ACHN (cell line): ENCODE results near the gene SELENOW.
"Not testable (repeated sequence)": the region's sequence is repeated elsewhere in the genome, so short reads cannot be mapped to it uniquely, and the experiment has no call there.

Source experiments
- DNase-seq: peaks from one replicate; pipeline ENCODE4 v3.0.0-alpha.2; 2015
- in situ Hi-C: cut with HindIII; loops from 2 replicates; pipeline ENCODE4 v1.10.0; 2017; ENCODE audit warnings: low sequenced_read_pairs, low pct_ligation_motif_present, low pct_unique_long_range_greater_than_20kb

SELENOW gene

GRCh38 chr19:47755762-47756626, 22.5 kb upstream of the SELENOW start:
- DNase-seq, result no peak
- in situ Hi-C loops, result no loop called here

DNA sequence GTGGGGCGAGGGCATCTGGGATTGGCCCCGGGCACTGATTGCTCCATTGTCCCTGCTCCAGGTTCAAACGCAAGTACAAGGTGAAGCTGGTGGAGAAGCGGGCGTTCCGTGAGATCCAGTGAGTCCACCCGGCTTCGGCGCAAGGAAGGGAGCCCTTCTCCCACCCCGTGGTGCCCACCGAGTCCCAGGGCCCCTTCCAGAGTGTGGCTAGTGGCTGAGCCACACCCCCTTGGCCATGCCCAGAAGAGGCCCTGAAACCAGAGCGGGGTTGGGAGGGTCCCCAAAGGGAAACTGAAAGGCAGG, 21.9 kb upstream of the SELENOW start:
- in situ Hi-C loops, result no loop called here
- DNase-seq, result no peak

DNA sequence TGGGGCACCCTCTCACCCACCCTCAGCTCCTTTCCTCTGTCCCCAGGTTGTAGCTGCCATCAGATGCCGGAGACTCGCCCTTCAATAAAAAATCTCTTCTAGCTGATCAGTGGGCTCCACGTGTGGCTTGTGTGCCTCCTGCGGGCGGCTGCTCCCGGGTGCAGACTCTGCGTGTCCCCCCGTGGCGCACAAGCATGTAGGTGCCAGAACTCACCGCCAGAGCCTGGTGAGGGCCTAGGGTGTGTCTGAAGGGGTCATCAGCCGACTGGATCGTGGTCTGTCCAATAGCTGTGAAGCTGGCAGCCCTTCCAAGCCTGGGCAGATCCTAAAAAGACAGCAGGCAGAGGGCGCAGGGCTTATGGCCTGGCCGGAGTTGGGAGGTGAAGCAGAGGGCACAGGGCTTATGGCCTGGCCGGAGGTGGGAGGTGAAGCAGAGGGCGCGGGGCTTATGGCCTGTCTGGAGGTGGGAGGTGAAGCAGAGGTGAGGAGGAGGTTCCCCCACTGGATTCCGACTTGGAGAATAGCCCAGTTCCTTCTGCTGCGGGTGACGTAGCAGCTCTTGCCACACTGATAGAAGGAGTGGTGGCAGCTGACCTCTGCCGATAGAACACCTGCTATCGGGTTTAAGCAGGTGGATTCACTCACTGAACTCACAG, 21.4 kb upstream of the SELENOW start:
- in situ Hi-C loops, result no loop called here
- DNase-seq, result no peak

DNA sequence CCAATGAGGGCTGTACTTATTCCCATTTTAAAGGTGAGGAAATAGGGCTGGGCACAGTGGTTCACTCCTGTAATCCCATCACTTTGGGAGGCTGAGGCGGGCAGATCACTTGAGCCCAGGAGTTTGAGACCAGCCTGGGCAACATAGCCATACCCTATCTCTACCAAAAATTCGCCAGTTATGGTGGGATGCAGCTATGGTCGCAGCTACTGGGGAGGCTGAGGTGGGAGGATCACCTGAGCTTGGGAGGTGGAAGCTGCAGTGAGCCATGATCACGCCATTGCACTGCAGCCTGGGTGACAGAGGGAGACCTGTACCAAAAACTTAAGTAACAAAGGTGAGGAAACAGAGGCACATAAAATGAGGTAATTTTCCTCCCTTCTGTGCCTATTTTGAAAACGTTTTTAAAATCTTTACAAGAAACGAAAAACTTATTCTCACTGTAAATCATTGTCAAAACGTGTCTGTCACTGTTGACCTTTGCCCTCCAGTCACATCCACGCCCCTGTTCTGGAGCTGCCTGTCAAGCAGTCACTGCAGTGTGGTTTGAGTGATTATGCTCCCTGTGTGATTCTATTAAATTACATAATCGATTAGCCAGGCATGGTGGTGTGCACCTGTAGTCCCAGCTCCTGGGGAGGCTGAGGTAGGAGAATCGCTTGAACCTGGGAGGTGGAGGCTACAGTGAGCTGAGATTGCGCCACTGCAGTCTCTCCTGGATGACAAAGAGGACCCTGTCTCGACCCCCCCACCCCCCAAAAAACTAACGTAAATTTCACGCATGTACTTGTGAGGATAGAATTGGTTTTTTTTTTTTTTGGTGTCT, 20.7 kb upstream of the SELENOW start:
- in situ Hi-C loops, result no loop called here
- no peak for DNase-seq

DNA sequence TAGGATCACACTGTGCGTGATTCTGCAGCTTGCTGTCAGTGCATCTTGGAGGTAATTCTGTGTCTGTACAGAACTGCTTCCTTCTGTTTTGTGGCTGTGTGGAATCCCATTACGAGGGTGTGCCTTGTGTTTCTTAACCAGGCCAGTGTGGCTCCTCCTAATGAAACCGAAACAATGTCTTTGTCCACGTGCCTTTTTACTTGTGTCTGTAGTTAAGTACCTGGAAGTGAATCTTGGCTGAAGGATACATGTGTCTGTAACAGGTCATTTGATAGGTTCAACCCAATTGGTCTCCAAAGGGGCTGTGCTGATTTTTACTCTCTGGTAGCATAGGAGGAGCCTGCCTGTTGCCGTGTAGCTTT, 20.1 kb upstream of the SELENOW start:
- no peak for DNase-seq
- in situ Hi-C loops, result no loop called here

- no peak for DNase-seq
- in situ Hi-C loops, result no loop called here
Measured at GRCh38 chr19:47760632-47760999, 17.9 kb upstream of the SELENOW start.

DNA sequence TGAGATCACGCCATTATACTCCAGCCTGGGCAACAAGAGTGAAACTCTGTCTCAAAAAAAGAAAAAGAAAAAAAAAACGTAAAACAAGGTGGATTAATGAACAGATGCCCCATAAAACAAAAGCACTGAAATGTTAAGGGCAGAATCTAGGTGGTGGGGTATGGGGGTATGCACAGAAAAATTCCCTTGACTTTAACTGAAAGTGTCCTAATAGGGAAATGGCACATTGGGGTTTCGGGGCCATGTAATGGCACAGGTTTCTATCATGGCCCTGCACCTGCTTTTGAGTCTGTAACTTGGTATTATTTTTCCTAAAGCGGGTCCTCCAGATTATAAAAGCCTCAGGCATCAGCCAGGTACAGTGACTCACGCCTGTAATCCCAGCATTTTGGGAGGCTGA, 16.9 kb upstream of the SELENOW start:
- in situ Hi-C loops, result no loop called here

GRCh38 chr19:47762151-47762550, 16.4 kb upstream of the SELENOW start:
- in situ Hi-C loops, result no loop called here
- DNase-seq, result no peak

More for the DNA sequence above, 16.9 kb upstream of the SELENOW start:
- DNase-seq, result no peak

DNA sequence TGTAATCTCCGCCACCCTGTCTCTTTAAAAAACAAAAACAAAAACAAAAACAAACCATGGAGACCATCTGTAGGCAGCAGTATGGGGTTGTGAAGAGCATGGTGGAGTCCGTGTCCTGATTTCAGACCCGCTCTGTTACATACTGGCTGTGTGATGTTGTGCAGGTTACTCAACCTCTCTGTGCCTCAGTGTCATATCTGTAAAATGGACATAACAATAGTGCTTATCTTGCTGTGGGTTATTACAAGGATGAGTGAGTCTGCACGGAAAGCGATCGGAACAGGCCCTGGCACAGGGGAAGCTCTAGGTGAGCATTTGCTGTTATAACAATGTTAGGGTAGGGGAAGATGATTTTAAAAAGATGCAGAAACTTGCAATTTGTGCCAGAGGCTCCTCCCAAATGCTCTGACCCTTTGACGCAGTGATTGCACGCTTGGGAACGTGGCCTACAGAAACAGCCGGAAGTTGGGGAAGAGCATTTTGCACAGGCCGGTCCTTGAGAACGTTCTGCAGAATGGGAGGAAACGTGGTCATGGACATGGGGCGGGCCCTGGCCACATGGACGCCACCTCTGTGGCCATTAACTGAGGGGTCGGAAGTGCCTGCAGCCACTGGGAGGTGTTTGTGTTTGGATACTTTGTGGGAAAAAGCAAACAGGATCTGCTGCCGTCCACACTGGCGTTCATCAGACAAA, 15.7 kb upstream of the SELENOW start:
- in situ Hi-C loops, result no loop called here
- no peak for DNase-seq

DNA sequence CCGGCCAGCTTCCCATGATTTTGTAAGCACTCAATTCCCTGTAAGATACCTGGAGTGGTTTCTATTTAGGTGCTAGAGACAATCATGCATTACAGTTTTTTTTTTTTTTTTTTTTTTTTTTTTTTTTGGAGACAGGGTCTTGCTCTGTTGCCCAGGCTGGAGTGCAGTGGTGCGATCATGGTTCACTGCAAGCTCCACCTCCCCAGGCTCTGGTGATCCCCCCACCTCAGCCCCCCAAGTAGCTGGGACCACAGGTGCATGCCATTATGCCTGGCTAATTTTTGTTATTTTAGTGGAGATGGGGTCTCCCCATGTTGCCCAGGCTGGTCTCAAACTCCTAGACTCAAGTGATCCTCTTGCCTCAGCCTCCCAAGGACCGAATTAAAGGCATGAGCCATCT, 13.8 kb upstream of the SELENOW start:
- in situ Hi-C loops, DNase-seq: not testable (repeated sequence)

GRCh38 chr19:47765523-47766358, 12.8 kb upstream of the SELENOW start:
- peak; percentile 43 for DNase-seq
- in situ Hi-C loops, result no loop called here

DNA sequence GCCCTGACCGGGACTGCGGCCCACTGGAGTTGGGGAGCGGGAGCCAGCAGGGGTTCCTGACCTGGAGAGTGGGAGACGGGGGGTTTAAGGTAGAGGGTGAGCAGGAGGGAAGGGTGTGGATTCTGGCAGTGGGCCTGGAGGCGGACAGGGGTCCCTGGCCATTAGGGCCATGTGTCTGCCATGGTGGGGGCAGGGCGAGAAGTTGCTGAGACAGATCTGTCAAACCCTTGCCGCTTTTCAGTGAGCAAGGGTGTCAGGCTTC, 12.2 kb upstream of the SELENOW start:
- no peak for DNase-seq
- in situ Hi-C loops, result no loop called here

DNA sequence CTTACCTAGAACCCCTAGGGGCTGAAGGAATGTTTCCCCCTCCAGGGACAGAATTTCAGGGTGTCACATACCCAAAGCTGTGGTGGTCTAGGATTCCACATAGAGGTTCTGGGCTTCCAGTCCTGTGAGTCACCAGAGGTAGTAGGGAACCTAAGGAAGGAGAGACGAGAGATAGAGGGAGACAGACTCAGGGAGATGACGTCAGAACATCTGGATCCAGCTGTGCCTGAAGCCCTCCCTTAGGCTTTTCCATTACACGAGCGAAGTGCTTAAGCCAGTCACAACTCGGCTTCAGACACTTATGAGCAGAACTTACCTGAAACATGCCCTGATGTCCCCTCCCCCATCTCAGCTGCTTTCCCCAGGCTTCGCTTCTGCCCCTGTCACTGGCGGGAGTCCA, 11.8 kb upstream of the SELENOW start:
- DNase-seq, result no peak
- in situ Hi-C loops, result no loop called here

GRCh38 chr19:47767349-47767748, 11.2 kb upstream of the SELENOW start:
- in situ Hi-C loops, result no loop called here
- no peak for DNase-seq

- in situ Hi-C loops, result no loop called here
- no peak for DNase-seq
Measured at GRCh38 chr19:47768604-47769003, 9.9 kb upstream of the SELENOW start.

GRCh38 chr19:47769534-47769933, 9.0 kb upstream of the SELENOW start:
- in situ Hi-C loops, result no loop called here

DNA sequence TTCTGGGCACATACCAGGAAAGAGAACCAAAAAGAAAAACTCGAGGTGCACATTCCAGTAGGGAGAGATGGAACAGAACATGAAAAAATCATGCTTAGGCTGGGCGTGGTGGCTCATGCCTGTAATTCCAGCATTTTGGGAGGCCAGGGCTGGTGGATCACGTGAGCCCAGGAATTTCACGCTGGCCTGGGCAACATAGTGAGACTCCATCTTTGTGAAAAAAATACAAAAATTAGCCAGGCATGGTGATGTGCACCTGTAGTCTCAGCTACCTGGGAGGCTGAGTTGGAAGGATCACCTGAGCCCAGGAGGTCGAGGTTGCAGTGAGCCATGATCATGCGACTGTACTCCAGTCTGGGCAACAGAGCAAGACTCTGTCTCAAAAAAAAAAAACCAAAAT, 7.2 kb upstream of the SELENOW start:
- in situ Hi-C loops, result not testable (repeated sequence)

More at GRCh38 chr19:47769534-47769933, 9.0 kb upstream of the SELENOW start:
- DNase-seq, result no peak

DNA sequence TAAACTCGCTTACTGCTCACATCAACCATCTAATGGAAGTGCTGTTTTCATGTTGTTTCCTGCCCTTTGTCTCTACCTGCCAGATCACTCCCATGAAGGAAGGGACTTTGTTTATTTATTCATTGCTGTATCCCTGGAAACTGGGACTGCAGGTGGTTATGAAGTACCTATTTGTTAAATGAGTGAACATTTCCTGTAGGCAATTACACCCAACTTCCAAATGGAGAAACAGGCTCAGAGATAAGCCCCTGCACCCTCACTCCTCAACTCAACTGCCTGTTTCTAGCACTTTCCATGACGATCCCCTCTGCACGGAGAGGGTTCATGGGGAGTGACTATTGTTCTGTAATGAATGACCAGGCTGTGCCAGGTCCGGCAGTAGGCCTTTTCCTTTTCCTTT, 1.9 kb upstream of the SELENOW start:
- in situ Hi-C loops, result no loop called here
- DNase-seq, result no peak

More for the DNA sequence above, 7.2 kb upstream of the SELENOW start:
- DNase-seq, result not testable (repeated sequence)
